ENCODE data around the gene MTMR12. TPM values are rescaled to one million over a fixed set of nuclear protein-coding genes. Genes with fewer than 3 reads are reported as not detected.

The MTMR12 gene
- total and polyA plus RNA-seq, 10 donors = 6.8 to 42.2 (median 27.9) TPM

GRCh38 chr5:32232441-32233219 is 80.1 kb downstream of the MTMR12 start:
- peak; percentile 89 for DNase-seq
- Histone ChIP-seq H3K27ac (peak overlapping the region in 4 of 8 donors; percentile 22 to 55 (median 37)), H3K9me3 (no peaks in the 10 kb centered on the region), H3K4me1 (peaks cover 0 to 50% (median 34%) of the 10 kb centered on the region in 6 donors), H3K4me3 (no peak overlapping the region), H3K27me3 (replicated peaks in 1 of 7) (no peaks in the 10 kb centered on the region), H3K36me3 (peaks cover 0 to 74% (median 44%) of the 10 kb centered on the region in 6 donors)
- WGBS, 5 donors = 37 to 50% (median 42%) methylated on average over 8 to 11 of the region's 11 CpGs
- intact Hi-C loops (cut with DNase I; ENCODE audit: low total_unique reads) = loop anchor here (2.0 to 5.0 kb wide), 2 partner anchors 96 to 380 kb away; no protein-coding TSS in a partner anchor
- TF ChIP-seq POLR2AphosphoS5 (IDR thresholded peaks at IDR 0.05) (peak in 1 of 3 donors; percentile 52), POLR2A (IDR thresholded peaks at IDR 0.05) (no peak)
- TF ChIP-seq, protein P1, sequence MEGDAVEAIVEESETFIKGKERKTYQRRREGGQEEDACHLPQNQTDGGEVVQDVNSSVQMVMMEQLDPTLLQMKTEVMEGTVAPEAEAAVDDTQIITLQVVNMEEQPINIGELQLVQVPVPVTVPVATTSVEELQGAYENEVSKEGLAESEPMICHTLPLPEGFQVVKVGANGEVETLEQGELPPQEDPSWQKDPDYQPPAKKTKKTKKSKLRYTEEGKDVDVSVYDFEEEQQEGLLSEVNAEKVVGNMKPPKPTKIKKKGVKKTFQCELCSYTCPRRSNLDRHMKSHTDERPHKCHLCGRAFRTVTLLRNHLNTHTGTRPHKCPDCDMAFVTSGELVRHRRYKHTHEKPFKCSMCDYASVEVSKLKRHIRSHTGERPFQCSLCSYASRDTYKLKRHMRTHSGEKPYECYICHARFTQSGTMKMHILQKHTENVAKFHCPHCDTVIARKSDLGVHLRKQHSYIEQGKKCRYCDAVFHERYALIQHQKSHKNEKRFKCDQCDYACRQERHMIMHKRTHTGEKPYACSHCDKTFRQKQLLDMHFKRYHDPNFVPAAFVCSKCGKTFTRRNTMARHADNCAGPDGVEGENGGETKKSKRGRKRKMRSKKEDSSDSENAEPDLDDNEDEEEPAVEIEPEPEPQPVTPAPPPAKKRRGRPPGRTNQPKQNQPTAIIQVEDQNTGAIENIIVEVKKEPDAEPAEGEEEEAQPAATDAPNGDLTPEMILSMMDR (IDR thresholded peaks at IDR 0.05 in 8 of 11, conservative IDR thresholded peaks at IDR 0.05 in 3 of 11) = peak; percentile 74 to 92 (median 86)

DNA sequence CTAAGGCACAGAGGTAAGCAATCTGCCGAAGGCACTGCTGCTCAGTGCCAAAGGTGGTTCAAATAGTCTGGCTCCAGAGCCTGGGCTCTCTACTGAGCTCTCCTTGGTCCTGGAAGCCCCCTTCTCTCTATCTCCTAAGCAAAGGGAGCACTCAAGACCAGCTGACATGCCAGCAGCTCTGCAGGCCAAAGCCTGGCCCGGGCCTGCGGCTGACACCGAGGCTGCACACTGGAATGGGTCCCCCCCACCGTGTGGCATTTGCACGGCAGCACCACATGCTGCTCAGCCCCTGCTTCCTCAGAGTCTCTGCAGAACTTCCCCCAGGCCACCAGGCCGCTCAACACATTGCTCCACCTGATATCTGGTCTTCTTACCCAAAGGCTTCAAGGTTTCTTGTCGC is 80.8 kb downstream of the MTMR12 start:
- Histone ChIP-seq H3K4me3 (no peak overlapping the region), H3K27me3 (replicated peaks in 1 of 7) (no peaks in the 10 kb centered on the region), H3K4me1 (peaks cover 0 to 50% (median 34%) of the 10 kb centered on the region in 6 donors), H3K9me3 (no peaks in the 10 kb centered on the region), H3K27ac (peak overlapping the region in 4 of 8 donors; percentile 22 to 55 (median 37)), H3K36me3 (peaks cover 0 to 70% (median 37%) of the 10 kb centered on the region in 6 donors)
- peak; percentile 80 for DNase-seq
- peak in 1 of 3 donors; percentile 48 for TF ChIP-seq POLR2AphosphoS5 (IDR thresholded peaks at IDR 0.05)
- TF ChIP-seq POLR2A (IDR thresholded peaks at IDR 0.05) = no peak
- intact Hi-C loops (cut with DNase I; ENCODE audit: low total_unique reads) = loop anchor here (2.0 to 5.0 kb wide), 2 partner anchors 97 to 380 kb away; no protein-coding TSS in a partner anchor
- 41 to 52% (median 47%) methylated on average over 4 to 8 of the region's 8 CpGs for WGBS, 5 donors

- H3K4me3 ChIP-seq = no peak overlapping the region
- H3K27me3 ChIP-seq (replicated peaks in 1 of 7) = no peaks in the 10 kb centered on the region
- intact Hi-C loops (cut with DNase I; ENCODE audit: low total_unique reads) = loop anchor here (5.0 kb wide), 1 partner anchor 381 kb away; no protein-coding TSS in a partner anchor
- H3K9me3 ChIP-seq = no peaks in the 10 kb centered on the region
- TF ChIP-seq, protein P1 (IDR thresholded peaks at IDR 0.05 in 8 of 11, conservative IDR thresholded peaks at IDR 0.05 in 3 of 11) = no peak
- no peak for TF ChIP-seq POLR2AphosphoS5 (IDR thresholded peaks at IDR 0.05)
- no peak for TF ChIP-seq POLR2A (IDR thresholded peaks at IDR 0.05)
- H3K4me1 ChIP-seq = peaks cover 0 to 50% (median 34%) of the 10 kb centered on the region in 6 donors
- DNase-seq = no peak
- H3K27ac ChIP-seq = peak overlapping the region in 4 of 8 donors; percentile 16 to 55 (median 30)
- H3K36me3 ChIP-seq = peaks cover 0 to 68% (median 32%) of the 10 kb centered on the region in 6 donors
- 37 to 55% (median 47%) methylated on average over 6 of the region's 6 CpGs for WGBS, 5 donors
Measured at GRCh38 chr5:32231241-32231640, 81.5 kb downstream of the MTMR12 start.

DNA sequence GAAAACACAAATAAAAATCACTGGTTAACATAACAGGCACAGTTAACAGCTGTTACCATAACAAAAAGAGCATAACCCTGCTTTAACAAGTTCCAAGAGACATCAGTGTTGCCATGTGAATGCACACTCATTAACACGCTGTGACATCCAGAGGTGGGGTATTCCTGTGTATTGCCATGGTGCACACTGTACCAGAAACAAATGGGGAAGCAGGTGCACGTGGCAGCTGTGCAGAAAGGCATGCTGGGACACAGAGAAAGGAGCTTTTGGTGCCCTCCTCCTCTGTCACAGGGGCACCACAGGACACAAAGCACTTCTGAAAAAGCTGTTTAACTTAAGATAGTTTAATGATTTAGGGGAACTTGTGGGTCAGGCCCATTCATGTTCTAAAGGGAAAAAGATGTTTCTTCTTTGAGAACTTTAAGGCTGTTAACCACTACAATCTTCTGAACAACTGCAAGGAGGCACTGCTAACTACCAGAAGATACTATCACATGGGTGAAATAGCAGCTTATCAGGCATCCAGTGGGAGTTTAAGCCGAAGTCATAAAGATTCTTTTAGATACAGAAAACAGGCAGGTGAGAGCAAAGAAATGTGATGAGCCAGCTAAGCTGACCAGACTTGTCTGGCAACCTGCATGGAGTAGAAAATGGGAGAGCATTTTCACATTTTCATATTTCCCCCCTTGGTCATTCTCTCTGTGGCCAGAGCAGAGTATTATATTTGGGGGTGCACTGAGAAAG is 82.2 kb downstream of the MTMR12 start:
- Histone ChIP-seq H3K27me3 (replicated peaks in 1 of 7) (no peaks in the 10 kb centered on the region), H3K36me3 (peaks cover 0 to 61% (median 25%) of the 10 kb centered on the region in 6 donors), H3K27ac (peak overlapping the region in 3 of 8 donors; percentile 16 to 55 (median 39)), H3K4me3 (no peak overlapping the region), H3K9me3 (no peaks in the 10 kb centered on the region), H3K4me1 (peaks cover 0 to 50% (median 34%) of the 10 kb centered on the region in 6 donors)
- intact Hi-C loops (cut with DNase I; ENCODE audit: low total_unique reads) = loop anchor here (5.0 kb wide), 1 partner anchor 382 kb away; no protein-coding TSS in a partner anchor
- TF ChIP-seq POLR2A (IDR thresholded peaks at IDR 0.05) = no peak
- TF ChIP-seq, protein P1 (IDR thresholded peaks at IDR 0.05 in 8 of 11, conservative IDR thresholded peaks at IDR 0.05 in 3 of 11) = no peak
- TF ChIP-seq POLR2AphosphoS5 (IDR thresholded peaks at IDR 0.05) = no peak
- DNase-seq = no peak
- WGBS, 5 donors = 34 to 52% (median 47%) methylated on average over 3 of the region's 3 CpGs
